WTC11 (cell line): Measurements from ENCODE around the gene OPN1SW. TPM values are rescaled to one million over a fixed set of nuclear protein-coding genes. Genes with fewer than 3 reads are reported as not detected.

Experiments used
- ATAC-seq: fragments of 200-7000 bp; cut with Tn5 transposase; 2 replicates; pipeline ENCODE4 v1.10.0; 2021; ENCODE audit warnings: mild to moderate bottlenecking, moderate library complexity
- CTCF ChIA-PET: fragments of 300-600 bp; sonication (Branson Sonifier 250); formaldehyde crosslinking; loops from one replicate; lab custom pipeline; 2021; ENCODE audit warnings: antibody characterized with exemption; lab: Charles Lee
- POLR2A ChIA-PET: fragments of 350-600 bp; sonication (Branson Sonifier 250); formaldehyde crosslinking; loops from one replicate; lab custom pipeline; 2021; ENCODE audit warnings: antibody characterized with exemption; lab: Charles Lee
- DNase-seq: peaks from one replicate; pipeline ENCODE4 v3.0.0; 2021; ENCODE audit warnings: low spot score
- H3K27ac Mint-ChIP-seq: 2 replicates; pipeline ENCODE4 v1.8.0; 2021; ENCODE audit warnings: mixed read lengths
- H3K27me3 Mint-ChIP-seq: 2 replicates; pipeline ENCODE4 v1.8.0; 2021; ENCODE audit warnings: low read depth, mild to moderate bottlenecking, moderate library complexity, mixed read lengths
- H3K36me3 Mint-ChIP-seq: 2 replicates; pipeline ENCODE4 v1.8.0; 2021; ENCODE audit warnings: mixed read lengths
- H3K4me1 Mint-ChIP-seq: 2 replicates; pipeline ENCODE4 v1.8.0; 2022; ENCODE audit warnings: mixed read lengths
- H3K4me3 Mint-ChIP-seq: 2 replicates; pipeline ENCODE4 v1.8.0; 2021; ENCODE audit warnings: mild to moderate bottlenecking, moderate library complexity, mixed read lengths
- H3K9me3 Mint-ChIP-seq: 2 replicates; pipeline ENCODE4 v1.8.0; 2021; ENCODE audit warnings: mixed read lengths
- CBFB ChIP-seq: sonication (generic); formaldehyde crosslinking; IDR thresholded peaks from 2 replicates; pipeline ENCODE4 v1.8.1; 2022; ENCODE audit warnings: mild to moderate bottlenecking, low read depth, missing genetic modification reagents
- E2F4 ChIP-seq: sonication (generic); formaldehyde crosslinking; IDR thresholded peaks from 2 replicates; pipeline ENCODE4 v1.8.1; 2022; ENCODE audit warnings: low read depth, mild to moderate bottlenecking, moderate library complexity, missing genetic modification reagents, borderline replicate concordance
- EMX1 ChIP-seq: fragments of 250-450 bp; sonication (Bioruptor Pico); IDR thresholded peaks from 2 replicates; pipeline ENCODE4 v1.8.0; 2021; ENCODE audit warnings: mild to moderate bottlenecking
- ESRRA ChIP-seq: sonication (generic); formaldehyde crosslinking; IDR thresholded peaks from 2 replicates; pipeline ENCODE4 v1.8.1; 2022; ENCODE audit warnings: mild to moderate bottlenecking, missing genetic modification reagents, borderline replicate concordance
- KAT7 ChIP-seq: sonication (generic); formaldehyde crosslinking; IDR thresholded peaks from 2 replicates; pipeline ENCODE4 v1.8.1; 2023; ENCODE audit warnings: missing genetic modification reagents, mild to moderate bottlenecking, borderline replicate concordance
- MYBL2 ChIP-seq: sonication (generic); formaldehyde crosslinking; IDR thresholded peaks from 2 replicates; pipeline ENCODE4 v1.8.1; 2023; ENCODE audit warnings: mild to moderate bottlenecking, moderate library complexity, missing genetic modification reagents
- NFATC4 ChIP-seq: fragments of 250-450 bp; sonication (Bioruptor Pico); IDR thresholded peaks from 2 replicates; pipeline ENCODE4 v1.9.0; 2021; ENCODE audit warnings: mild to moderate bottlenecking
- PRRX2 ChIP-seq: fragments of 250-450 bp; sonication (Bioruptor Pico); IDR thresholded peaks from 2 replicates; pipeline ENCODE4 v1.8.0; 2021; ENCODE audit warnings: mild to moderate bottlenecking
- SMAD3 ChIP-seq: sonication (generic); formaldehyde crosslinking; IDR thresholded peaks from 2 replicates; pipeline ENCODE4 v1.8.0; 2022; ENCODE audit warnings: missing genetic modification reagents, mild to moderate bottlenecking, borderline replicate concordance
- SOX15 ChIP-seq: fragments of 250-450 bp; sonication (Bioruptor Pico); IDR thresholded peaks from 2 replicates; pipeline ENCODE4 v1.9.0; 2021; ENCODE audit warnings: mild to moderate bottlenecking
- ZBTB21 ChIP-seq: sonication (generic); formaldehyde crosslinking; IDR thresholded peaks from 2 replicates; pipeline ENCODE4 v1.8.1; 2023; ENCODE audit warnings: mild to moderate bottlenecking, missing genetic modification reagents, borderline replicate concordance
- ZMAT4 ChIP-seq: fragments of 250-450 bp; sonication (Bioruptor Pico); IDR thresholded peaks from 2 replicates; pipeline ENCODE4 v1.9.0; 2021; ENCODE audit warnings: mild to moderate bottlenecking
- ZNF121 ChIP-seq: sonication (generic); formaldehyde crosslinking; IDR thresholded peaks from 2 replicates; pipeline ENCODE4 v1.8.0; 2023; ENCODE audit warnings: missing genetic modification reagents
- ZNF219 ChIP-seq: sonication (generic); formaldehyde crosslinking; IDR thresholded peaks from 2 replicates; pipeline ENCODE4 v1.8.0; 2023; ENCODE audit warnings: missing genetic modification reagents, mild to moderate bottlenecking, borderline replicate concordance
- ZNF423 ChIP-seq: fragments of 250-450 bp; sonication (Bioruptor Pico); IDR thresholded peaks from 2 replicates; pipeline ENCODE4 v2.1.2; 2022; ENCODE audit warnings: mild to moderate bottlenecking, moderate library complexity
- total RNA-seq: library from RNA; stranded (reverse); gene quantifications from 3 replicates; pipeline ENCODE4 v1.2.3, GENCODE V29; 2021
- TF ChIP-seq, protein P1 (sequence below): sonication (generic); formaldehyde crosslinking; IDR thresholded peaks from 2 replicates; pipeline ENCODE4 v1.8.0; 2022; ENCODE audit warnings: missing genetic modification reagents
- TF ChIP-seq, protein P2 (sequence below): fragments of 250-450 bp; sonication (Bioruptor Pico); conservative IDR thresholded peaks from 2 replicates; pipeline ENCODE4 v1.9.0; 2021; ENCODE audit warnings: mild to moderate bottlenecking
- TF ChIP-seq, protein P3 (sequence below): fragments of 250-450 bp; sonication (Bioruptor Pico); IDR thresholded peaks from 2 replicates; pipeline ENCODE4 v1.9.0; 2021; ENCODE audit warnings: mild to moderate bottlenecking, borderline replicate concordance
- TF ChIP-seq, protein P4 (sequence below): sonication (generic); formaldehyde crosslinking; IDR thresholded peaks from 2 replicates; pipeline ENCODE4 v1.8.0; 2022; ENCODE audit warnings: mild to moderate bottlenecking, missing genetic modification reagents
- TF ChIP-seq, protein P5 (sequence below): sonication (generic); formaldehyde crosslinking; IDR thresholded peaks from 2 replicates; pipeline ENCODE4 v1.8.1; 2023; ENCODE audit warnings: mild to moderate bottlenecking, missing genetic modification reagents, moderate library complexity

Gene OPN1SW
- total RNA-seq, 1 experiment from 2014 or later, result not detected

- TF ChIP-seq, protein P1, sequence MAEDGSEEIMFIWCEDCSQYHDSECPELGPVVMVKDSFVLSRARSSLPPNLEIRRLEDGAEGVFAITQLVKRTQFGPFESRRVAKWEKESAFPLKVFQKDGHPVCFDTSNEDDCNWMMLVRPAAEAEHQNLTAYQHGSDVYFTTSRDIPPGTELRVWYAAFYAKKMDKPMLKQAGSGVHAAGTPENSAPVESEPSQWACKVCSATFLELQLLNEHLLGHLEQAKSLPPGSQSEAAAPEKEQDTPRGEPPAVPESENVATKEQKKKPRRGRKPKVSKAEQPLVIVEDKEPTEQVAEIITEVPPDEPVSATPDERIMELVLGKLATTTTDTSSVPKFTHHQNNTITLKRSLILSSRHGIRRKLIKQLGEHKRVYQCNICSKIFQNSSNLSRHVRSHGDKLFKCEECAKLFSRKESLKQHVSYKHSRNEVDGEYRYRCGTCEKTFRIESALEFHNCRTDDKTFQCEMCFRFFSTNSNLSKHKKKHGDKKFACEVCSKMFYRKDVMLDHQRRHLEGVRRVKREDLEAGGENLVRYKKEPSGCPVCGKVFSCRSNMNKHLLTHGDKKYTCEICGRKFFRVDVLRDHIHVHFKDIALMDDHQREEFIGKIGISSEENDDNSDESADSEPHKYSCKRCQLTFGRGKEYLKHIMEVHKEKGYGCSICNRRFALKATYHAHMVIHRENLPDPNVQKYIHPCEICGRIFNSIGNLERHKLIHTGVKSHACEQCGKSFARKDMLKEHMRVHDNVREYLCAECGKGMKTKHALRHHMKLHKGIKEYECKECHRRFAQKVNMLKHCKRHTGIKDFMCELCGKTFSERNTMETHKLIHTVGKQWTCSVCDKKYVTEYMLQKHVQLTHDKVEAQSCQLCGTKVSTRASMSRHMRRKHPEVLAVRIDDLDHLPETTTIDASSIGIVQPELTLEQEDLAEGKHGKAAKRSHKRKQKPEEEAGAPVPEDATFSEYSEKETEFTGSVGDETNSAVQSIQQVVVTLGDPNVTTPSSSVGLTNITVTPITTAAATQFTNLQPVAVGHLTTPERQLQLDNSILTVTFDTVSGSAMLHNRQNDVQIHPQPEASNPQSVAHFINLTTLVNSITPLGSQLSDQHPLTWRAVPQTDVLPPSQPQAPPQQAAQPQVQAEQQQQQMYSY (CRISPR knock-in tag), result no peak
Observed at GRCh38 chr7:128807191-128807590, 31.6 kb upstream of the OPN1SW start (continued).

DNA sequence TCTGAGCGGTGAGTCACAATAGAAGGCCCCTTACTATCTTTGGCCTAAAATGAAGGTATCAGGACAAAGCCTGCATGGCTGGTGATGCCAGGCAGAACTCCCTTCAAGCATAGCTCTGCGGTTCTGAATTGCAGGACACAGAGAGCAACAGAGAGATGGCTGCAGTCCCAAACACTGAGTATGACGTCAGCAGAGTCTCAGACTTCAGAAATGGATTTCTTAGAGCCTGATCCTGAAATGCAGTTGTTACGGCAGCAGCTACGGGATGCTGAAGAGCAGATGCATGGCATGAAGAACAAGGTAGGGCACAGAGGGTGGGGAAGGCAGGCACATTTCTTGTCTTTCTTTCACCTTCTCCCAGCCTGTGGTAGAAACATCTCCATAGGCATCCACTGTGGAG lies 29.6 kb upstream of the OPN1SW start:
- Mint-ChIP-seq H3K4me1 (peaks cover 8% of the 10 kb centered on the region), H3K36me3 (peaks cover 37% of the 10 kb centered on the region), H3K9me3 (no peaks in the 10 kb centered on the region), H3K27me3 (no peaks in the 10 kb centered on the region), H3K4me3 (no peak overlapping the region), H3K27ac (peak overlapping the region; percentile 49; the same call in 1 of the 2 replicates)
- CTCF ChIA-PET, result no interaction called here
- POLR2A ChIA-PET, result interaction anchor here (1.4 kb wide), 1 partner anchor 13 kb away, joined by 3 read pairs; no protein-coding TSS in a partner anchor
- ATAC-seq, result no peak
- TF ChIP-seq ZNF423 (CRISPR knock-in tag) (no peak), ZBTB21 (CRISPR knock-in tag) (no peak), ZMAT4 (CRISPR knock-in tag) (no peak), ZNF121 (no peak), PRRX2 (CRISPR knock-in tag) (no peak), ESRRA (no peak), ZNF219 (no peak), NFATC4 (CRISPR knock-in tag) (no peak), CBFB (CRISPR knock-in tag) (no peak), SOX15 (CRISPR knock-in tag) (no peak), SMAD3 (CRISPR knock-in tag) (no peak), MYBL2 (CRISPR knock-in tag) (no peak), EMX1 (CRISPR knock-in tag) (no peak), KAT7 (no peak), E2F4 (CRISPR knock-in tag) (no peak)
- TF ChIP-seq, protein P2, sequence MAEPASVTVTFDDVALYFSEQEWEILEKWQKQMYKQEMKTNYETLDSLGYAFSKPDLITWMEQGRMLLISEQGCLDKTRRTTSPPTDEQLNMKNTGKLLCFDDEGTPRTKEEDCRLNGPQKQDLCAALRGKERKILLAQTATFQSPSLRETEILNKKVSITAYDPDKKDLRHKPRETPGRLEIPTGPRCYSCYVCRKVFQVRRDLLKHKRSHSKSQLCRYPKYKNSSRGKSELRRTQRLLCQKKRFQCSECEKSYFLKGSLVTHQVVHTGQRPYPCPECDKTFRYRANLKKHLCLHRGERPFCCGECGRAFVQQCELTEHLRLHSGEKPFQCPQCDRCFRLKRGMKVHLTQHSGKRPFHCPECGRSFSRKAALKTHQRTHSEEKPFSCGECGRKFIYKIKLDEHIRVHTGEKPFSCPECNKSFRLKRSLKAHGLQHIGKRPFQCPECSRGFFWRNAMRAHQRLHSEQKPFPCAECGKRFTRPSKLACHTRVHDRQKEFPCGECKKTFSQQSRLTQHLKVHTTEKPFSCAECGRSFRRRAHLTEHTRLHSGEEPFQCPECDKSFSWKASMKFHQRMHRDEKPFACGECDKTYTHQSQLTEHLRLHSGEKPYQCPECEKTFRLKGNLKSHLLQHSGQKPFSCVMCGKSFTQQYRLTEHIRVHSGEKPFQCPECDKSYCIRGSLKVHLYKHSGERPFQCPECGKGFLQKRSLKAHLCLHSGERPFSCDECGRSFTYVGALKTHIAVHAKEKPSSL (CRISPR knock-in tag), result no peak
- TF ChIP-seq, protein P3, sequence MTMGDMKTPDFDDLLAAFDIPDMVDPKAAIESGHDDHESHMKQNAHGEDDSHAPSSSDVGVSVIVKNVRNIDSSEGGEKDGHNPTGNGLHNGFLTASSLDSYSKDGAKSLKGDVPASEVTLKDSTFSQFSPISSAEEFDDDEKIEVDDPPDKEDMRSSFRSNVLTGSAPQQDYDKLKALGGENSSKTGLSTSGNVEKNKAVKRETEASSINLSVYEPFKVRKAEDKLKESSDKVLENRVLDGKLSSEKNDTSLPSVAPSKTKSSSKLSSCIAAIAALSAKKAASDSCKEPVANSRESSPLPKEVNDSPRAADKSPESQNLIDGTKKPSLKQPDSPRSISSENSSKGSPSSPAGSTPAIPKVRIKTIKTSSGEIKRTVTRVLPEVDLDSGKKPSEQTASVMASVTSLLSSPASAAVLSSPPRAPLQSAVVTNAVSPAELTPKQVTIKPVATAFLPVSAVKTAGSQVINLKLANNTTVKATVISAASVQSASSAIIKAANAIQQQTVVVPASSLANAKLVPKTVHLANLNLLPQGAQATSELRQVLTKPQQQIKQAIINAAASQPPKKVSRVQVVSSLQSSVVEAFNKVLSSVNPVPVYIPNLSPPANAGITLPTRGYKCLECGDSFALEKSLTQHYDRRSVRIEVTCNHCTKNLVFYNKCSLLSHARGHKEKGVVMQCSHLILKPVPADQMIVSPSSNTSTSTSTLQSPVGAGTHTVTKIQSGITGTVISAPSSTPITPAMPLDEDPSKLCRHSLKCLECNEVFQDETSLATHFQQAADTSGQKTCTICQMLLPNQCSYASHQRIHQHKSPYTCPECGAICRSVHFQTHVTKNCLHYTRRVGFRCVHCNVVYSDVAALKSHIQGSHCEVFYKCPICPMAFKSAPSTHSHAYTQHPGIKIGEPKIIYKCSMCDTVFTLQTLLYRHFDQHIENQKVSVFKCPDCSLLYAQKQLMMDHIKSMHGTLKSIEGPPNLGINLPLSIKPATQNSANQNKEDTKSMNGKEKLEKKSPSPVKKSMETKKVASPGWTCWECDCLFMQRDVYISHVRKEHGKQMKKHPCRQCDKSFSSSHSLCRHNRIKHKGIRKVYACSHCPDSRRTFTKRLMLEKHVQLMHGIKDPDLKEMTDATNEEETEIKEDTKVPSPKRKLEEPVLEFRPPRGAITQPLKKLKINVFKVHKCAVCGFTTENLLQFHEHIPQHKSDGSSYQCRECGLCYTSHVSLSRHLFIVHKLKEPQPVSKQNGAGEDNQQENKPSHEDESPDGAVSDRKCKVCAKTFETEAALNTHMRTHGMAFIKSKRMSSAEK (CRISPR knock-in tag), result no peak
- TF ChIP-seq, protein P4, sequence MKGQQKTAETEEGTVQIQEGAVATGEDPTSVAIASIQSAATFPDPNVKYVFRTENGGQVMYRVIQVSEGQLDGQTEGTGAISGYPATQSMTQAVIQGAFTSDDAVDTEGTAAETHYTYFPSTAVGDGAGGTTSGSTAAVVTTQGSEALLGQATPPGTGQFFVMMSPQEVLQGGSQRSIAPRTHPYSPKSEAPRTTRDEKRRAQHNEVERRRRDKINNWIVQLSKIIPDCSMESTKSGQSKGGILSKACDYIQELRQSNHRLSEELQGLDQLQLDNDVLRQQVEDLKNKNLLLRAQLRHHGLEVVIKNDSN (CRISPR knock-in tag), result no peak
- TF ChIP-seq, protein P5, sequence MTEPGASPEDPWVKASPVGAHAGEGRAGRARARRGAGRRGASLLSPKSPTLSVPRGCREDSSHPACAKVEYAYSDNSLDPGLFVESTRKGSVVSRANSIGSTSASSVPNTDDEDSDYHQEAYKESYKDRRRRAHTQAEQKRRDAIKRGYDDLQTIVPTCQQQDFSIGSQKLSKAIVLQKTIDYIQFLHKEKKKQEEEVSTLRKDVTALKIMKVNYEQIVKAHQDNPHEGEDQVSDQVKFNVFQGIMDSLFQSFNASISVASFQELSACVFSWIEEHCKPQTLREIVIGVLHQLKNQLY (CRISPR knock-in tag), result no peak
- no peak for DNase-seq
